Measurements from ENCODE around the gene SLC8A3.

Gene SLC8A3

GRCh38 chr14:70123796-70124195, 65.0 kb downstream of the SLC8A3 start:
- no peak for TF ChIP-seq CTCF (IDR thresholded peaks at IDR 0.05; ENCODE audit: extremely low read depth, missing control alignments)
- no peak for DNase-seq (ENCODE audit: low spot score)

- no peak for TF ChIP-seq CTCF (IDR thresholded peaks at IDR 0.05; ENCODE audit: extremely low read depth, missing control alignments)
- no peak for DNase-seq (ENCODE audit: low spot score)
Measured at GRCh38 chr14:70121521-70121920, 67.2 kb downstream of the SLC8A3 start.

- no peak for DNase-seq (ENCODE audit: low spot score)
- TF ChIP-seq CTCF (IDR thresholded peaks at IDR 0.05; ENCODE audit: extremely low read depth, missing control alignments): no peak
Measured at GRCh38 chr14:70118064-70118463, 70.7 kb downstream of the SLC8A3 start.

GRCh38 chr14:70116278-70116677, 72.5 kb downstream of the SLC8A3 start:
- no peak for TF ChIP-seq CTCF (IDR thresholded peaks at IDR 0.05; ENCODE audit: extremely low read depth, missing control alignments)
- no peak for DNase-seq (ENCODE audit: low spot score)

- no peak for TF ChIP-seq CTCF (IDR thresholded peaks at IDR 0.05; ENCODE audit: extremely low read depth, missing control alignments)
- no peak for DNase-seq (ENCODE audit: low spot score)
Measured at GRCh38 chr14:70114621-70115156, 74.1 kb downstream of the SLC8A3 start.

GRCh38 chr14:70113211-70113610, 75.5 kb downstream of the SLC8A3 start:
- DNase-seq (ENCODE audit: low spot score): no peak

GRCh38 chr14:70108419-70108818, 80.3 kb downstream of the SLC8A3 start:
- no peak for TF ChIP-seq CTCF (IDR thresholded peaks at IDR 0.05; ENCODE audit: extremely low read depth, missing control alignments)
- no peak for DNase-seq (ENCODE audit: low spot score)

More at GRCh38 chr14:70113211-70113610, 75.5 kb downstream of the SLC8A3 start:
- no peak for TF ChIP-seq CTCF (IDR thresholded peaks at IDR 0.05; ENCODE audit: extremely low read depth, missing control alignments)

Data from GM20000 (cell line).